GM21381 (cell line): ENCODE data around the gene CMPK2.

Source experiments
- ATAC-seq: cut with Tn5 transposase; IDR thresholded peaks from one replicate; pipeline ENCODE4 v1.9.1; 2021; ENCODE audit warnings: mild to moderate bottlenecking, moderate library complexity; ENCODE audit not compliant: unreplicated experiment

CMPK2 gene

DNA sequence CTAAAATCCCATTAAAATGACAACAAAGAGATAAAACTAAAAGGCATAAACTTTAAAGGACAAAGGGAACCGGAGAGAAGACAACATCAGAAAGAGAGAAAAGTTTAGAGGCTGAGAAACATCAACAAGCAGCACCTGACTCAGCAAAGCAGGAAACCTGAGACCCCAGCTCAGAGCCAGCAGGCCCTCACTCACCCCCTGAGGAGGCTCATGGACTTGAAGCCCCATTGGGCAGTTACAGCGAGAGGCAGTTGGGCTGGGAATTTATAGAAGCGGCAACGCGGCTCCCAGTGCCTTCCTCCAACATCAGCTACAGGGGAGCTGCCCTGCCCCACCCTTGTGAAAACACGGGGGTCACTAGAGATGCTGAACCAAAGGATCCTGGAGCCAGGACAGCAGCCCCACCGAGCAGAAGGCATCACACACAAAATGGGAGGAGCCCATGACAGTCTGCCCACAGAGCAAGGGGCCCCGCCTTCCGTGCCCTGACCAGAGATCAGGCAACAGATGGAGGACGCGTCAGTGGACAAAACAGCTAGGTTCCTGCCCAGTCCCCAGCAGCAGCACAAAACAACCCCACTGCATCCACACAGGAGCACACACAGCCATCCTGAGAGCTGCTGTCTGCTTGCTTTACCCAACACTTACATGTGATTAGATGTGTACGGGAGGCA is 52.7 kb downstream of the CMPK2 start:
- ATAC-seq = no peak

DNA sequence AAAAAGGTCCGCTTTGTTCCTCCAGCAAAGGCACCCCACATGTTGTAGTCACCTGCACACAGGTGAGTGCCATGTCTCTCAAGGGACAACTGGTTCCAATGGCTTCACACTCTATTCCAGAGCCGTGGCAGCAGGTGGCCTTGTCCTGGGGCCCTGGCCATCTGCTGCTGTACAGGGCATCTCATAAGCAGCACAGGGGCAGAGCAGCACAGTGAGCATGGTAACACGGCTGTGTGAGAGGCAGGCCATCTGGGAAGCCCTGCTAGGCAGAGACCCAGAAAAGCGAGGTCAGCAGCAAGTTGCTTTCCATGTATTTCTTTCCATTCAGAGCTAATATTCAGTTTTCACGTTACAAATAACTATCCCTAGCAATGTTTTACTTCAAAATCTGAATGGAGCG is 54.7 kb downstream of the CMPK2 start:
- ATAC-seq = no peak

DNA sequence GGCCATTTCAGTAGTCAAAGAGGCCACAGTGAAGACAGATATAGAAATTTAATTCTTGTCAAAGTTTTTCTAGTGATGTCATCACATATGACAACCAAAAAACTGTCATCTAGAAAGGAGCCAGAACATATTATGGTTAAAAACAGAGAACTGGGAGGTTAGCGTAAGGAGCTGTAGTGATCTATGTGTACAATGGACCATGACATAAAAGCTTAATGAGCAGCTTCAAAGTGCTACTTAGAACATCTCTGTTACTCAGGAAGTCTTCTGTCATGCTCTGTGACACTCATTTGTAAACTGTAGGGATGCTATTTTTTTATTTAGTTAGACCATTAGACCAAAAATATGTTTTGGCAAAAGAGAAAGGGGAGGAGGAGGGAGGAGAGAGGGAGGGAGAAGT is 57.3 kb downstream of the CMPK2 start:
- no peak for ATAC-seq

DNA sequence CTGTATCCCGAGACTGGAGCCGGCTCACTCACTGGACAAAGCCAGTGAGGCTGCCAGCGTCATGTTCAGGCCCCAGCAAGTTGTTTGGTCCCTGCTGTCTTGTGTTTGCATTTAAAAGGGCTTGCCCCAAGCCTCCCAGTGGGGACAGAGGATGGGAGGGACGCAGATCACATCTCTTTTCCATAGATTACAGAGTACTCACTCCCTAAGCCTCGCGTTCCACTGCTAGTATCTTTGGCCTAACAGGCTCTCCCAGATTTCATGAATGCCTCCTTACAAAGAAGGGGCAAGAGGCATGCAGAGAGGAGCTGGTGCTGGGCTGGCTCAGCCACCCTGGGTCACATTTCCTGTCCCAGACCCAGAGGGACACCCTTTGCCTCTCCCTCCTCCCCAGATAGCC is 59.1 kb downstream of the CMPK2 start:
- no peak for ATAC-seq

DNA sequence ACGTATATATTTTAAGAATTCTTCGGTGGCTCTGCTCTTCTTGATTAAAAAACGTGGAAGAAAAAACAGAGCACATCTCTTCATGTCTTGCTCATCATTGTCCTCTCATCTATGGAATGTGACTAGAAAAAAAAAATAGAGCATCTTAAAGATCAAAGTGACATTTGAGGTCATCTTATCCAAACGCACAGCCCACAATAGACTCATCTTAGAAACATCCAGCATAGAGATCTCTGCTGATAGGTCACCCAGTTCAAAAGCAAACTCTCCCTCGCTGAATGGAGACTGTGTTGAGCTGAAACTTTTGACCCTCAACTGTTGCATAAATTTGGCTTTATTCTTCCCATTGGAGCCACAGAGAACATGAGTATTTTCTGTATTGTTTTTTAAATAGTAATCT is 65.2 kb downstream of the CMPK2 start:
- no peak for ATAC-seq
